WI38 (cell line): Measurements from ENCODE around the gene TSR2.
"Not testable (repeated sequence)": the region's sequence is repeated elsewhere in the genome, so short reads cannot be mapped to it uniquely, and the experiment has no call there.

Experiments used
- H3K4me3 ChIP-seq: 2 replicates; pipeline ENCODE4 v1.5.1; 2011; ENCODE audit warnings: low read depth, mild to moderate bottlenecking, control low read depth, low read length
- TF ChIP-seq, protein P1 (sequence below): IDR thresholded peaks from 2 replicates; pipeline ENCODE4 v1.5.1; 2012; ENCODE audit warnings: low read depth, mild to moderate bottlenecking, control low read depth, low read length

The TSR2 gene

DNA sequence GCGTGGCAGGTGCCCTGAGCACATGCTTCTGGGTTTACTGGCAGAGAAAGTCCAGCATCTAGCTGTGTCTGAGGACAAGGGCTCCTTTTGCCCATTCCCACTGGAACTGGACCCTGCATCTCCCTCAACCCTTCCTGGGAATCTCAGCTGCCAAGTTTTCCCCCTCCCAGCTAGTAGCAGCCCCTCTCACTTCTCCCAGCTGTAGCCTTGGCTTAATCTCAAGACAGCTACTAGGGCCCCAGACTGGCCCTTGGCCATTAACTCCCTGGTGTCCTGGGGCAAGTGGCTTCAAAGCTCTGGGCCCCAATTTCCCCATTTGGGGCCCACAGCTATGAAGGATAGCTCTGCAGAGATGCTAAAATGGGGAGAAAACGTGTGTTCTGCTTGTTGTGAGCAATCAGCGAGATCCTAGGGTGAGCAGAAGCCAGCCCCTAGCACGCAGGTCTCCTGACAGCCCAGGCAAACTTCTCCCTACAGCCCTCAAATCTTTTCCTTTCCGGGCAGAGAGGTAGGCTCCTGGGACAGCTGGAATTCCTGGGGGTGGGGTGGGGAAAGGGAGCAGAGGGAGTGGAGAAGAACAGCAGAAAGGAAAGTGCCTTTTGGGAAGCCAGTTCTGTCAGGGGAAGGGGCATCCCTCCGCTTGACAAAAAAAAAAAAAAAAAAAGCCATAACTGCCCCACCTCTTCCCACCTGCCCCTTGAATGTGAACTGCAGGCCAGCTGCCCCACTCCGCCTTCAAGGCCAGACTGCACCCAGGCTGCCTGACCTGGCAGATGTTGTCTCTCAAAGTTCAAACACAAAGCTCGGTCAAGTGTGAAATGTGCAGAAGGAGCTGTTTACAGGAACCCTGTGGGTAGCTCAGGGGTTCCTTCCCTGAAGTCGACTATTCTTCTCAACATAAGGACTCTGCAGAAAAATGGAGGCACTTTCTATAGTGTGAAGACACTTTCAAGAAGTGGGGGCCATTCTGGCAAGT lies 39.2 kb downstream of the TSR2 start:
- TF ChIP-seq, protein P1, sequence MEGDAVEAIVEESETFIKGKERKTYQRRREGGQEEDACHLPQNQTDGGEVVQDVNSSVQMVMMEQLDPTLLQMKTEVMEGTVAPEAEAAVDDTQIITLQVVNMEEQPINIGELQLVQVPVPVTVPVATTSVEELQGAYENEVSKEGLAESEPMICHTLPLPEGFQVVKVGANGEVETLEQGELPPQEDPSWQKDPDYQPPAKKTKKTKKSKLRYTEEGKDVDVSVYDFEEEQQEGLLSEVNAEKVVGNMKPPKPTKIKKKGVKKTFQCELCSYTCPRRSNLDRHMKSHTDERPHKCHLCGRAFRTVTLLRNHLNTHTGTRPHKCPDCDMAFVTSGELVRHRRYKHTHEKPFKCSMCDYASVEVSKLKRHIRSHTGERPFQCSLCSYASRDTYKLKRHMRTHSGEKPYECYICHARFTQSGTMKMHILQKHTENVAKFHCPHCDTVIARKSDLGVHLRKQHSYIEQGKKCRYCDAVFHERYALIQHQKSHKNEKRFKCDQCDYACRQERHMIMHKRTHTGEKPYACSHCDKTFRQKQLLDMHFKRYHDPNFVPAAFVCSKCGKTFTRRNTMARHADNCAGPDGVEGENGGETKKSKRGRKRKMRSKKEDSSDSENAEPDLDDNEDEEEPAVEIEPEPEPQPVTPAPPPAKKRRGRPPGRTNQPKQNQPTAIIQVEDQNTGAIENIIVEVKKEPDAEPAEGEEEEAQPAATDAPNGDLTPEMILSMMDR = no peak
- H3K4me3 ChIP-seq = no peak overlapping the region

DNA sequence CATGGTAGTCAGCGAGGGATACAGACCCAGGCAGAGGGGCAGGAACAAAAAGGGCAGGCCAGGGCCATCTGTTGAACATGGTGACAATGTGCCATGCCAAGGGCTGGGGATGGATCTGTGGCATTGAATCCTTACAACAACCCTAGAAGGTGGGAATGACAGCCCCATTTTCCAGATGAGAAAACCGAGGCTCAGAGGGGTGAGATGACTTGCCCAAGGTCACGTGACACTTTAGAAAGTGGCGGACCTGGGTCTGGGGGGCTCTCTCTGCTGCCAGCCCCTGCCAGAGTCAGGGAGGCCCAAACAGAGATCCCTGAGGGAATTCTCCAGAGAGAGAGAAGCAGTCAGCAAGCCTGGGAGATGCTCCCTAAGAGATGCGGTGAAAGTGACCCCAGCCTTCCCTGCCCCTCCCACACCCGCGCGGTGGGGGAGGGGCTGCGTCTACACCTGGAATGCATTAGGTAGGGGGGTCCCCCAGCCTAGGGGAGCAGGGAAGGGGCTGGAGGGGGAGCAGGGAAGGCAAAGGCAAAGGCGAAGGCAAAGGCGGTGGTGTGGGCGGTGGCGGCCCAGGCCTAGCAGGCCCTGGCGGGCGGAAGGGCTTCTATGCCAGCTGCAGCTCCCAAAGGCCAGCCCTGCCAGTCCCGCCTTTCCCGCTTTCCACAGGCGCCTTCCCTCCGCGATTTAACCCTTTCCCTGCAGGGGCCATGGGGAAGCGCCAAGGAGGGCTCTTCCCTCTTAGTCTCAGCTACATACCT lies 42.8 kb downstream of the TSR2 start:
- H3K4me3 ChIP-seq = no peak overlapping the region
- TF ChIP-seq, protein P1 = no peak

DNA sequence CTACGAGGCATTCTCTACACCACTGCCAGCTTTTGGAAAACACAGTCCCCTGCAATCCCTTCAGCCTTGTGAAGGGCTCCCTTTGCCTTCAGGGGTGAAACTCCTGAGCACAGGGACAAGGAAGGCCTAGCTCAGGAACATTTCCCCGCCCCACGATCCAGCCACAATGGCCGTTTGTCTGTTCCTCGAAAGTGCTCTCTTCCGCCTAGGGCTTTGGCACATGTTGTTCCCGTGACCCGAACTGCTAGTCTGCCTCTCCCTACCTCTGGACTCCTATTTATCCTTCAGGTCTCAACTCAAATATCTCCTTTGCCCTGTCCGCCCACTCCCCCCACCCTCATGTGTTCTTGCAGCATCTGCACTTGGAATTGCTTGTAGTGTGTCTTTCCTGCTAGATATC lies 43.7 kb downstream of the TSR2 start:
- TF ChIP-seq, protein P1 = no peak
- no peak overlapping the region for H3K4me3 ChIP-seq

DNA sequence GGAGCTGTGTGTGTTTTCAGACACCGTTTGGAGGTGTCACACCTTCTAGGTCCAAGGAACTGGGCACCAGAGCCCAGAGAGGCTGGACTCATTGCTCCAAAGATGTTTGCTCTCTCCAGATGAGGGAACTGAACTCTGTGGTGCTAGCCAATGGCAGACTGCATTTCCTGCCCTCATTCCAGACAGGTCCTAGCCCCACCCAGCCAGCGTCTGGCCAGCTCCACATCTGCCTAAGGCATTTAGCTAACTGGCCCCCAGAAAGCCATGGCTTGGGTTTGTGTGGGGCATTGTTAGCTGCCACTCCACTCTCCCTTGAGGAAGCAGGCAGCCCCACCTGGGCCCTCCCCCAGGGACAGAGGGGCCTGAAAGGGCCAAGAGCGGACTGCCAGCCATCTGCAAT lies 44.5 kb downstream of the TSR2 start:
- TF ChIP-seq, protein P1 = no peak
- H3K4me3 ChIP-seq = no peak overlapping the region

DNA sequence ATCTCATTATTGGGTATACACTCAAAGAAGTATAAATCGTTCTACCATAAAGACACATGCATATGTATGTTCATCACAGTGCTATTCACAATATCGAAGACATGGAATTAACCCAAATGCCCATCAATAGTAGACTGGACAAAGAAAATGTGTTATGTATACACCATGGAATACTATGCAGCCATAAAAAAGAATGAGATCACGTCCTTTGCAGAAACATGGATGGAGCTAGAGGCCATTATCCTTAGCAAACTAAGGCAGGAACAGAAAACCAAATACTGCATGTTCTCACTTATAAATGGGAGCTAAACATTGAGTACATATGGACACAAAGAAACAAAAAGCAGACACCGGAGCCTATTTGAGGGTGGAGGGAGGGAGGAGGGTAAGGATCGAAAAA lies 49.6 kb downstream of the TSR2 start:
- H3K4me3 ChIP-seq = not testable (repeated sequence)

DNA sequence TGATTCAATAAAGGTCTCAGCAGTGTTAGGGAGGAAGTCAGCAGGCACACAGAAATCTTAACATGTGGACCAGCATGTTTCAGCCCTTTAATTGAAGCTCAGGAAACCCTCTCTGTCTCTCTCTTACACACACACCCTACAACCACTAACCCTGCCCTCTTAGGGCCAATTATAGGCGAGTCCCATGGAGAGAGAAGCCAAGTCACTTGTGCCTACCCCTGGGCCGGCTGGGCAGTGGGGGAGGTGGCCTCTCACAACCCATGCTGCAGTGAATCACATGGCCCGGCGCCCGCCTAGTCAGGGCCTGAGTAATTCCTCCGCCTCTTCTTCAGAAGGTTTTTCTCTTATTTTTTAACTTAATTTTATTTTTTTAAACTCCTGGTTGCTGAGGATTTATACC lies 52.1 kb downstream of the TSR2 start:
- TF ChIP-seq, protein P1 = no peak
- no peak overlapping the region for H3K4me3 ChIP-seq

DNA sequence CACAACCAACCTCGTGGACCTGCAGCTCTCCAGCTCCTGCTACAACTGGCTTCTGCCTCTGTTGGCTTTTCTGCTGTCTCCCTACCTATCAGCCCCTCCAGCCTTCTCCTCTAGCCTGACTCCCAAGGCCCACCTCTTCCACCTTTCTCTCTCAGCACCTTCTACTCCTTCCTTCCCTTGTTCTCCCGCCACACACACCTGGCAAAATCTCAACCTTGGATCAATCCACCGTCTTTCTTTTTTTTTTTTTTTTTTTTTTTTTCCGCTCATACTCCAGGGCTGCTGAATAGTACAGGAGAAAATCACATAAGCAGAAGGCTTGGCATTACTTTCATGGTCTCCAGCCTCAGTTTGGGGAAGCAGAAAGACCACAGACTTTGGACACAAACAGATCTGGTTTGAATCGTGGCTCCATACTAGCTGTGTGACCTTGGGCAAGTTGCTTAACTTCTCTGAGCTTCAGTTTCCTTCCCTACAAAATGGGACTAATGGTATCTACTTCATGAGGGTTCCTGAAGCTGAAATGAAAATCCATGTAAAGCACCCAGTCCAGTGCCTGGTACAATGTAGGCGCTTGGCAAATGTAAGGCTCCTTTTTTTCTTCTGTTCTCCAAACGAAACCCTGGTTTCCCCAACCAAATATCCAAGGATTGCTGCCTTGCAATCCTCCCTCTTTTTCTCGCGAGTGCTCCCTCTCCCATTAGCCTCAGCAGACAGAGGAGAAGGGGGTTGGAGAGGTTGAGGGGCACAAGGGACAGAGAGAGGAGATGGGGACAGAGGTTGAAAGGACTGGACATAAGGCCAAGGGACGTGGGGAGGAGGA lies 54.2 kb downstream of the TSR2 start:
- H3K4me3 ChIP-seq = peak overlapping the region; percentile 67

More for the DNA sequence above, 54.2 kb downstream of the TSR2 start:
- TF ChIP-seq, protein P1 = no peak
